Effector memory CD8-positive, alpha-beta T cell (primary cell): Measurements from ENCODE around the gene UPF2.

Experiments used
- ATAC-seq: fragments of 150-1000 bp; cut with Tn5 transposase; replicated peaks from 2 replicates; pipeline ENCODE4 v1.10.0; 2021; ENCODE audit warnings: mild to moderate bottlenecking, moderate library complexity
- DNase-seq, 3 experiments: peaks; one replicate each; pipeline ENCODE4 v3.0.0; 2021
- H3K27ac Mint-ChIP-seq, 2 donors: one replicate each; pipeline ENCODE4 v1.8.0; 2022; ENCODE audit warnings: mild to moderate bottlenecking in 2 of 2, mixed read lengths in 2 of 2, moderate library complexity in 2 of 2
- H3K27me3 Mint-ChIP-seq, 2 donors: one replicate each; pipeline ENCODE4 v1.8.0; 2022; ENCODE audit warnings: mixed read lengths in 2 of 2
- H3K36me3 Mint-ChIP-seq: one replicate; pipeline ENCODE4 v1.8.0; 2022; ENCODE audit warnings: mild to moderate bottlenecking, moderate library complexity, mixed read lengths; ENCODE audit not compliant: insufficient read depth
- H3K4me1 Mint-ChIP-seq, 2 donors: one replicate each; pipeline ENCODE4 v1.8.0; 2022; ENCODE audit warnings: low read depth in 2 of 2, mixed read lengths in 2 of 2
- H3K4me3 Mint-ChIP-seq, 2 donors: one replicate each; pipeline ENCODE4 v1.8.0; 2022; ENCODE audit warnings: mild to moderate bottlenecking in 2 of 2, mixed read lengths in 2 of 2, moderate library complexity in 2 of 2
- H3K9me3 Mint-ChIP-seq, 2 donors: one replicate each; pipeline ENCODE4 v1.8.0; 2022; ENCODE audit warnings: mixed read lengths in 2 of 2

The UPF2 gene

DNA sequence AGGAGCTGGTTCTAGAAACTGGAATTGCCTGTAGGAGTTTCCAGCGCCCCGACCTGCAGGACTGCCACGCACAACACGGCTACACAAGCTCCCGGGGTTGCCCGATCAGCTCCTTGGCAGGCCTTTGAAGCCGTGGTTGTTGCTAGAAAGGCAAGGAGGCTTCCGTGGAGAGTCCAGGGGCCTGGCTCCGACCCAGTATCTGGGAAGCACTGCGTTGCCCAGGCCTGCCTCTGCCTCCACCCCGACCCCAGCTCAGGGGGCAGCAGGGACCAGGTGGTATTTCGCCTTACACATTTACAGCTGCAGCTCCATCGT is 165.1 kb downstream of the UPF2 start:
- Mint-ChIP-seq H3K36me3 (peaks cover 8% of the 10 kb centered on the region), H3K4me1 (peaks cover 11 to 26% of the 10 kb centered on the region in 2 donors), H3K4me3 (no peak overlapping the region), H3K9me3 (no peaks in the 10 kb centered on the region), H3K27me3 (no peaks in the 10 kb centered on the region), H3K27ac (no peak overlapping the region)
- ATAC-seq (no peak), DNase-seq (no peak)

DNA sequence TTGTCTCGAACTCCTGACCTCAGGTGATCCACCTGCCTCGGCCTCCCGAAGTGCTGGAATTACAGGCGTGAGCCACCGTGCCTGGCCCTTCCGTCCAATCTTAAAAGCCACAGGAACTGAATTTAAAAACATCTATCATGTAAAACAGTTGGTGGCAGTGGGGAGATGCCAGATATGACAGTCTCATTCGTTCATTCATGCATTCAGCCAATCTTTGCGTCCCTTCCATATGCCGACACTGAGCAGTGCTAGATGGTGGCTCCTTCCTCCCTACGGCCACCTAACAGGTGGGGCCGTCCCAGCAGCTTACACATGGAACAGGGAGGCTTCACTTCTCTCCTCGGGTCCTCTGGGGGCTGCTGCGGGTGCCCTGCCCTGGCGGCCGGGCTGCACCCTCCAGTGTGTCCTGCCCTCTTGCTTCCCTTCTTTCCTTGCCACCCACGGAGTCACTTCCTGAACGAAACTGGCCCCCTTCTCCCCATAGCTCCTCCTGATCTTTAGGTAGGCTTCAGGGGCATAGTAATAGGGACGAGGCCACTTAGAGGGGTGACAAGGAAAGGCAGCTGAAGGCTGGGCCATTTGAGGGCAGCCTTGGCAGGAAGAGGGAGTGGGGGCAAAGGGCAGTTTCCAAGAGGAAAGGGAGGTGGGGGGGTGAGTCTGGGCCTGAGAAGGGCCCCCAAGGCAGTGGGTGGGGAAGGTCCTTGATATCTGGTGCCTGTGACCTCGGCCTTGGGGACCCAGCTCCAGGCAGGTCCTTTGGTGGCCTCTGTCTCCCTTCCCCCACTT is 165.6 kb downstream of the UPF2 start:
- H3K27ac Mint-ChIP-seq = peak overlapping the region in 1 of 2 donors; percentile 29
- no peaks in the 10 kb centered on the region for H3K27me3 Mint-ChIP-seq
- H3K4me1 Mint-ChIP-seq = peaks cover 5 to 23% of the 10 kb centered on the region in 2 donors
- H3K36me3 Mint-ChIP-seq = peaks cover 8% of the 10 kb centered on the region
- DNase-seq = no peak
- no peaks in the 10 kb centered on the region for H3K9me3 Mint-ChIP-seq
- no peak overlapping the region for H3K4me3 Mint-ChIP-seq
- no peak for ATAC-seq

DNA sequence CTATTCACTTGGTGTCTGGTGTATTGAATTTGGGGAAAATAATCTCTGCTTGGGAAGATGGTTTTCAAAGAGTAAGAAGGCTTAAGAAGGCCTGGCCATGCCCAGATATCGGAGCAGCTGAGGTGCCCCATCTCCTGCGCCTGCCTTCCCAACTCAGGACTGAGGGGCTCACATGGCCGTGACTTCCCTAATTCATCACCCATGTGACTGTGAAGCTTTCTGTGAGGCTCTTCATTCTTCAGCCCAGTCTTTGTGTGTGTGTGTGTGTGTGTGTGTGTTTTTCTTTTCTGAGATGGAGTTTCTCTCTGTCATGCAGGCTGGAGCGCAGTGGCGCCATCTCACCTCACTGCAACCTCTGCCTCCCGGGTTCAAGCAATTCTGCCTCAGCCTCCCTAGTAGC is 166.3 kb downstream of the UPF2 start:
- H3K36me3 Mint-ChIP-seq = peaks cover 8% of the 10 kb centered on the region
- H3K4me1 Mint-ChIP-seq = peaks cover 6 to 21% of the 10 kb centered on the region in 2 donors
- no peaks in the 10 kb centered on the region for H3K9me3 Mint-ChIP-seq
- H3K4me3 Mint-ChIP-seq = no peak overlapping the region
- no peak for ATAC-seq
- DNase-seq = no peak
- H3K27me3 Mint-ChIP-seq = no peaks in the 10 kb centered on the region
- peak overlapping the region in 1 of 2 donors; percentile 93 for H3K27ac Mint-ChIP-seq

DNA sequence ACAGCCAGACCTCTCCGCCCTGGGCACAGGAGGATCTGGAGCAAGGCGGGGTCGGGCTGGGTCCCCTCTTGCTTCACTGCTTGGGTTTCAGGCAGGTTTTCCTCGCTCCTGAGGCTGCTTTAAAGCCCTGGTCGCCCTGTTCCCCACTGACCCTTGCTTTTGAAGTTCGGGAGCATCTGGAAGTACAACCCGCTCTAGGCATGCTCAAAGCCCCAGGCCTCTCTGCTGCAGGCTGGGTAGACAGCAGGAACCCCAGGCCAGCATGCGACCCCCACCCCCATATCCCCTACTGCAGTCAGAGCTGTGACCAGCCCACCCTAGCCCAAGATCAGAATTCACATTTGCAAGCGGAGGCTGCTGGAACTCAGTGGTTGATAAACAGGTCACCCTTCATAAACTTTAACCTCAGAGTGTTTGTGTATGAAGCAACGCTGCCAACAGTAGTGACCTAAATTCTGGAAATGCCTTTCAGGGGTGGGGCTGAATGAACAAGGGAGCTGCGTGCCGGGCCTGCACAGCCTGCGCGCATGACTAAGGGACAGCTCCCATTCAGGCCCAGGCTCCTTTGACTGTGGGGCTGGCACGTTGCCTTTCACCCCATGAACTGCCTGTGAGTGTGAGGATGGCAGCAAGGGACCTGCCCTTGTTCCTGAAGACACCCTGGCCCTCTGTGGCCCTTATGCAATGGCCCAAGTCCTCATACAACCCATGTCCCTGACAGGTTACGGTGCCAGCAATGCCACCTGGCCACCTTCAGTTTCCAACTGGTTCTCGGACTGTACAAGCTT is 166.9 kb downstream of the UPF2 start:
- Mint-ChIP-seq H3K36me3 (peaks cover 8% of the 10 kb centered on the region), H3K4me3 (peak overlapping the region in 1 of 2 donors; percentile 73), H3K27ac (peak overlapping the region in 1 of 2 donors; percentile 93), H3K9me3 (no peaks in the 10 kb centered on the region), H3K4me1 (peaks cover 8 to 24% of the 10 kb centered on the region in 2 donors), H3K27me3 (no peaks in the 10 kb centered on the region)
- peak; percentile 85 for ATAC-seq
- DNase-seq = peak in 2 of 3 experiments; percentile 30 to 31

DNA sequence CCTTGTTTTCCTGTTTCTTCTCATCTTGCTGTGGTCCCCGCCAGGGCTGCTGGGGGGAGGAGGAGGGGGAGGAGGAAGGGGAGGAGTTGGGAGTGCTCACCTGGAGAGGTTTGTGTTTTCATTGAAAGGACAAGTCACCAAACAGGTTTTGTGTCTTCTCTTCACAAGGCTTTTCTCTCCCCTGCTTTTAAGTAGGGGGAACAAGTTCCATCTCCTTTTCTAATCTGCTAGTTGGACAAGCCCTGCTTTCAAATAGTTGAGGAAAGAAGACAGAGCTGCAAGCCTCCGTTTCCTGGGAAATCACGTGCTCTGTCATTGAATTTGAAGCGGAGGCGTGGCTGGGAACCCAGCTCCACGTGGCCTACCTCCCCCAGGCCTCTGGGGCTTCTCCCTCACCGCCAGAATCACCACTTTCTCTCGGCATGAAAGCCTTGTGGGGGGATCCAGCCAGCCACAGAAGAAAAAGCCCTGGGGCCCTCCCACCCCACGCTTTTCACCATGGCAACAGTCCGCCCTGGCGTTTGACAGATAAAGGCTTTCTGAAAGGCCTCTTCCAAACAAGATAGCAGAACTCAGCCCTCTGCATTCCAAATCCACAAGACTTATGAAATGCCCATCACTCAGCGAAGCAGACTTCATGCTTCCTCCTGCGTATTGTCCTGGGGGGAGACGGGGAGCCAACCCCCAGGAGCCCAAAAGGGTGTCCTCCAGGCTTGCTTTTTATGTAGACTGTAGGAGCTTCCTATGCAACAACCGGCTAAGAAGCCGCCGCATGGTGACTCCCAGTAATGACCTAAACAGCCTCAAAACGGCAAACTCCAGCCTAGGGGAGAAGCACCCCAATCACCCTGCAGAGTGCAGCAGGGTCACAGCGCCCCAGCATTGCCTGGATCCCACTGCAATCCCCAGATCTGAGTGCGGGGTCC is 167.8 kb downstream of the UPF2 start:
- Mint-ChIP-seq H3K4me3 (peak overlapping the region in 1 of 2 donors; percentile 73), H3K27me3 (no peaks in the 10 kb centered on the region), H3K9me3 (no peaks in the 10 kb centered on the region), H3K27ac (peak overlapping the region in 1 of 2 donors; percentile 93), H3K4me1 (peaks cover 8 to 23% of the 10 kb centered on the region in 2 donors), H3K36me3 (peaks cover 8% of the 10 kb centered on the region)
- ATAC-seq = peak; percentile 66
- peak in 2 of 3 experiments; percentile 49 for DNase-seq

DNA sequence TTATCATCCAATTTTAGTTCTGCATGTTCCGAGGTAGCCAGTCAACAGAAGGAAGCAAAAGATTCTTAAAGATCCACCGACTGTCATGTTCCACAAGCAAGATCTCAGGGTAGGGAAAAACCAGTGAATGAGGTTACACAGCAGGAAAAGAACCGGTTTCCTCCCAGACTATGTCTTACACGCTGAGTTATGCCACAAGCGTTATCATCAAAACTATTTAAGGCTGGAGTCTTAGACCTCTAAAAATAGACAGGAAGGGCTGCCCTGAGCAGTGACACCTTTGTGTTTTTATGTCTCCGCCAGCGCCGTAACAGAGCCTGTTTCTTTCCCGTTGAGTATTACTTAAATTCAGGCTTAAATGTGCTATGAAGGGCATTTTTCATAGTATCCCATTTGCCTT is 171.1 kb downstream of the UPF2 start:
- no peak for DNase-seq

DNA sequence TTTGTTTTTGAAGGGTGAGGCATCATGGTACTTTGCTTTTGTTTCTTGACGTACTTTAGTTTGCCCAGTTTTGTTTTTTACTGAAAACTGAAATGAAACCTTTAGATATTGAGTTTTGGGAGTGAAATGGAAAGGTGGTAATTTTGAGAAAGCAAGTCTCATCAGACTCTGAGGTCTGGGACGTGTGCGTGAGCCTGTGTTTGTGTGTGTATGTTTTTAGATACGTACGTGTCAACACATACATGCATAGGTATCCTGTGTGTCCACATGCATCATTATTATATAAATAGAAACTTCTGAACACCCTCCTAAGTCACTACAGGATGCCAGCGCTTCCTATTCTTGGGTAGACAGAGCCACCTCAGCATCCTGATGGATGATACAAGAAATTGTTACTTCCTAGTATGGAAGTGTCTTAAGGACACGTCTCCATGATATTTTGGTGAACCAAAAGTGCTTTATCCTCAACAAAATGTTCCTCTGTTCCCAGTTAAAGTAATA is 171.7 kb downstream of the UPF2 start:
- peak overlapping the region in 1 of 2 donors; percentile 29 for H3K27ac Mint-ChIP-seq
- DNase-seq (no peak), ATAC-seq (no peak)
- no peaks in the 10 kb centered on the region for H3K9me3 Mint-ChIP-seq
- peaks cover 8% of the 10 kb centered on the region for H3K36me3 Mint-ChIP-seq
- H3K4me3 Mint-ChIP-seq = peak overlapping the region; percentile 7
- H3K27me3 Mint-ChIP-seq = no peaks in the 10 kb centered on the region
- peaks cover 8 to 23% of the 10 kb centered on the region in 2 donors for H3K4me1 Mint-ChIP-seq

More for the DNA sequence above, 171.1 kb downstream of the UPF2 start:
- peak; percentile 45 for ATAC-seq
- Mint-ChIP-seq H3K36me3 (peaks cover 8% of the 10 kb centered on the region), H3K4me3 (peak overlapping the region; percentile 7), H3K4me1 (peaks cover 8 to 23% of the 10 kb centered on the region in 2 donors), H3K27me3 (no peaks in the 10 kb centered on the region), H3K27ac (peak overlapping the region in 1 of 2 donors; percentile 29), H3K9me3 (no peaks in the 10 kb centered on the region)

DNA sequence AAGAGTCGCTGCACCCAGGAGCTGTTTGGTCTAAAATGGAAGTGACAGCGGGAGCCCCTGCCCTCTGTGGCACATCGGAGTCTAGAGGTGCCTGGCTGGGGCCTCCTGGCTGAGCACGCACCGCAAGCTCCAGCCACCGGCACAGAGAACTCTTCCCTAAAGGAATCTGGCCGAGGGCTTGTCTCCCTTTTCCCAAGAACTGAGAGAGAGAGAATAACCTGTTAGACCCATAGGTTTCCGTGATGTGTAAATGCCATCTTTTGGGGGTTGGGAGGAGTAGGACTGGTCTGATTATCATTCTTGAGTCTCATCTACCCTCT is 172.2 kb downstream of the UPF2 start:
- Mint-ChIP-seq H3K27me3 (no peaks in the 10 kb centered on the region), H3K4me1 (peaks cover 8 to 17% of the 10 kb centered on the region in 2 donors), H3K36me3 (peaks cover 9% of the 10 kb centered on the region), H3K27ac (no peak overlapping the region), H3K4me3 (no peak overlapping the region), H3K9me3 (no peaks in the 10 kb centered on the region)
- DNase-seq (no peak), ATAC-seq (no peak)
